CD4-positive, alpha-beta T cell (primary cell): ENCODE results near the gene DNAL1. TPM values are rescaled to one million over a fixed set of nuclear protein-coding genes. Genes with fewer than 3 reads are reported as not detected.

Source experiments
- ATAC-seq: fragments of 200-7000 bp; cut with Tn5 transposase; one replicate; pipeline ENCODE4 v1.10.0; 2022; ENCODE audit warnings: mild to moderate bottlenecking; ENCODE audit not compliant: poor library complexity
- CTCF ChIA-PET: fragments of 350-600 bp; sonication (Branson Sonifier 250); formaldehyde crosslinking; loops from one replicate; lab custom pipeline; 2021; ENCODE audit warnings: antibody characterized with exemption, inconsistent platforms; lab: Charles Lee
- POLR2A ChIA-PET: fragments of 350-600 bp; sonication (Branson Sonifier 250); formaldehyde crosslinking; loops from one replicate; lab custom pipeline; 2021; ENCODE audit warnings: antibody characterized with exemption, inconsistent platforms; lab: Charles Lee
- DNase-seq, 14 experiments: peaks; one replicate each; pipeline ENCODE4 v3.0.0-alpha.2; 2013 to 2020; ENCODE audit warnings: mixed read lengths in 2 of 14
- H3K27ac ChIP-seq, 2 donors: one replicate each; pipeline versions ENCODE4 v1.5.1 to v1.7.0; 2013; ENCODE audit warnings: low read length in 2 of 2, low read depth in 1 of 2, mild to moderate bottlenecking in 1 of 2
- H3K27me3 ChIP-seq, 2 experiments: 1 replicate in 1 of 2; 2 replicates in 1 of 2; pipeline versions ENCODE4 v1.6.1 to v1.7.0; 2013; ENCODE audit warnings: low read length in 2 of 2, control low read depth in 1 of 2, mild to moderate bottlenecking in 1 of 2, moderate library complexity in 1 of 2; ENCODE audit not compliant: insufficient read depth in 2 of 2, control insufficient read depth in 1 of 2
- H3K36me3 ChIP-seq: one replicate; pipeline ENCODE4 v1.6.1; 2013; ENCODE audit warnings: low read length, control low read depth; ENCODE audit not compliant: insufficient read depth
- H3K4me1 ChIP-seq: one replicate; pipeline ENCODE4 v1.6.1; 2013; ENCODE audit warnings: low read length, control low read depth; ENCODE audit not compliant: insufficient read depth
- H3K4me3 ChIP-seq: one replicate; pipeline ENCODE4 v1.5.1; 2013; ENCODE audit warnings: mild to moderate bottlenecking, low read length, moderate library complexity
- H3K9me3 ChIP-seq, 2 experiments: 1 replicate in 1 of 2; 2 replicates in 1 of 2; pipeline versions ENCODE4 v1.6.1 to v1.7.0; 2013; ENCODE audit warnings: low read length in 2 of 2, mild to moderate bottlenecking in 2 of 2, control low read depth in 1 of 2, moderate library complexity in 1 of 2; ENCODE audit not compliant: control insufficient read depth in 1 of 2, insufficient read depth in 1 of 2
- H3K27ac Mint-ChIP-seq: one replicate; pipeline ENCODE4 v1.8.0; 2020; ENCODE audit warnings: mixed read lengths
- H3K27me3 Mint-ChIP-seq: one replicate; pipeline ENCODE4 v1.8.0; 2021; ENCODE audit warnings: mixed read lengths
- H3K36me3 Mint-ChIP-seq: one replicate; pipeline ENCODE4 v1.8.0; 2021; ENCODE audit warnings: low read depth, mixed read lengths
- H3K4me1 Mint-ChIP-seq: one replicate; pipeline ENCODE4 v1.8.0; 2021; ENCODE audit warnings: low read depth, mixed read lengths
- H3K4me3 Mint-ChIP-seq: one replicate; pipeline ENCODE4 v1.8.0; 2020; ENCODE audit warnings: mild to moderate bottlenecking, mixed read lengths
- H3K9me3 Mint-ChIP-seq: one replicate; pipeline ENCODE4 v1.8.0; 2020; ENCODE audit warnings: mixed read lengths
- CTCF ChIP-seq: fragments of 200-600 bp; IDR thresholded peaks from one replicate; pipeline ENCODE4 v1.8.0; 2022; ENCODE audit warnings: antibody characterized with exemption, mild to moderate bottlenecking
- intact Hi-C, 2 experiments: fragments of 100-400 bp; cut with DNase I in 1 of 2; cut with micrococcal nuclease in 1 of 2; formaldehyde crosslinking; loops; one replicate each; pipeline versions ENCODE4 v1.15.1 to v1.9.0; 2023 to 2025; cut with DNase I, micrococcal nuclease
- total RNA-seq, 174 experiments: library from RNA in 2 of 174; stranded (reverse) in 2 of 174; gene quantifications; one replicate each; pipeline ENCODE4 v1.2.3 and lab custom pipeline; 2021 to 2026

Gene DNAL1
- total RNA-seq, 2 experiments from 2014 or later, result 2.9 to 3.7 TPM

- ATAC-seq, result no peak
- Mint-ChIP-seq H3K4me3 (no peak overlapping the region), H3K27ac (no peak overlapping the region), H3K9me3 (no peaks in the 10 kb centered on the region), H3K4me1 (no peaks in the 10 kb centered on the region), H3K36me3 (peaks cover 27% of the 10 kb centered on the region), H3K27me3 (no peaks in the 10 kb centered on the region)
- H3K9me3 ChIP-seq, result no peaks in the 10 kb centered on the region
- no peaks in the 10 kb centered on the region for H3K4me1 ChIP-seq
- CTCF ChIA-PET, result no interaction called here
- intact Hi-C loops, result no loop called here
- no peaks in the 10 kb centered on the region for H3K36me3 ChIP-seq
- no peak overlapping the region for H3K4me3 ChIP-seq
- DNase-seq, result no peak
- H3K27ac ChIP-seq, result no peak overlapping the region
- no peaks in the 10 kb centered on the region for H3K27me3 ChIP-seq
- POLR2A ChIA-PET, result no interaction called here
- TF ChIP-seq CTCF, result no peak
These were observed 50.3 kb downstream of the DNAL1 start for GRCh38 chr14:73695082-73695481.

GRCh38 chr14:73695997-73696396 lies 51.2 kb downstream of the DNAL1 start:
- ChIA-PET CTCF (no interaction called here), POLR2A (no interaction called here)
- no peaks in the 10 kb centered on the region for H3K27me3 ChIP-seq
- DNase-seq (no peak), ATAC-seq (no peak)
- TF ChIP-seq CTCF, result no peak
- H3K27ac ChIP-seq, result no peak overlapping the region
- no peaks in the 10 kb centered on the region for H3K36me3 ChIP-seq
- Mint-ChIP-seq H3K27me3 (no peaks in the 10 kb centered on the region), H3K27ac (no peak overlapping the region), H3K9me3 (no peaks in the 10 kb centered on the region), H3K4me1 (no peaks in the 10 kb centered on the region), H3K36me3 (peaks cover 22% of the 10 kb centered on the region), H3K4me3 (no peak overlapping the region)
- no peaks in the 10 kb centered on the region for H3K9me3 ChIP-seq
- intact Hi-C loops, result no loop called here
- no peak overlapping the region for H3K4me3 ChIP-seq
- H3K4me1 ChIP-seq, result no peaks in the 10 kb centered on the region

DNA sequence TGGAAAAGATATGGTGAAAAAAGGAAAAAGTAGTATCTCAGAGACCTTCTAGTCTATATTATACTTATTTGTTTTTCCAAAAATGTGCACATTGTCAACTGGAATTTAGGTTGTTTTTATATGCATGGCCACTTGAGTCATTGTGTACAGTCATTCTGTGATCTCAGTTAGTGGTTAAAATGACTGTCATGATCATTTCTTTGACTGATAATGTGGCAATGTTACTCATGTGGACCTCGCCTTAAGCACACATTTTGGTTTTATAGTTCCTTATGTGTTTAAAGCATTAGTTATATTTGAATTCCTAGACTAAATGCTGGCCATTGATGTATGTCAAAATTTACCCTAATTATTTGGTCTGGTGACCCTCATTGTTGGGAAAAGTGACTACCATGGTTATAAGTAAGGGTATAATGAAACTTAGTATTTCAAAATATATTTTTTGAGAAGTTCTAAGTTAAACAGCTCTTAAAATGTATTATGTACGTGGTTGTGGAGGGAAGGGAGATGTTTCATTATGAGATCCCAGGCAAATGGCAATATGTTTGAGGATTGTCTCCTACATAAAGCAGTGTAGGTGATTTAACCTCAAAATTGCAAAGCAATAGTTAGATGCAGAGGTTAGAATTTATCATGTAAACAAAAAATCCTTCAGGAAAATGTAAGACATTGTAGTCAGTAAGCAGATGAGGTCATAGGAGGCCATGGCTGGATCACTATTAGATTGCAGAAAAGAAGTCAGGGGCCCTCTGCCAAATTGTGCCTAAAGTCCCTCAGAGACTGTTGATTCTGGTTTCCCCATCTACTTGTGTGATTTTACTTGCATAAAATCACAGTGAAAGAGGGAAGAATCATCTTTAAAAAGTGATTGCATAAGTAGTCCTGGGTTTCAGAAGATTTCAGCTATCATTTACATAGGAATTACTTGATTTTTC lies 51.9 kb downstream of the DNAL1 start:
- peak in 1 of 14 experiments; percentile 12 for DNase-seq
- Mint-ChIP-seq H3K36me3 (peaks cover 21% of the 10 kb centered on the region), H3K27me3 (no peaks in the 10 kb centered on the region), H3K4me3 (no peak overlapping the region), H3K9me3 (no peaks in the 10 kb centered on the region), H3K27ac (no peak overlapping the region), H3K4me1 (no peaks in the 10 kb centered on the region)
- no peak overlapping the region for H3K4me3 ChIP-seq
- POLR2A ChIA-PET, result no interaction called here
- H3K27ac ChIP-seq, result no peak overlapping the region
- H3K9me3 ChIP-seq, result no peaks in the 10 kb centered on the region
- no peak for ATAC-seq
- no peaks in the 10 kb centered on the region for H3K36me3 ChIP-seq
- no peaks in the 10 kb centered on the region for H3K4me1 ChIP-seq
- intact Hi-C loops, result no loop called here
- TF ChIP-seq CTCF, result no peak
- no peaks in the 10 kb centered on the region for H3K27me3 ChIP-seq
- CTCF ChIA-PET, result no interaction called here
